GM21367 (cell line): ENCODE data around the gene NEURL3.
"Not testable (repeated sequence)": the region's sequence is repeated elsewhere in the genome, so short reads cannot be mapped to it uniquely, and the experiment has no call there.

ENCODE experiments used
- ATAC-seq: cut with Tn5 transposase; IDR thresholded peaks from one replicate; pipeline ENCODE4 v1.9.1; 2021; ENCODE audit not compliant: unreplicated experiment

Gene NEURL3

DNA sequence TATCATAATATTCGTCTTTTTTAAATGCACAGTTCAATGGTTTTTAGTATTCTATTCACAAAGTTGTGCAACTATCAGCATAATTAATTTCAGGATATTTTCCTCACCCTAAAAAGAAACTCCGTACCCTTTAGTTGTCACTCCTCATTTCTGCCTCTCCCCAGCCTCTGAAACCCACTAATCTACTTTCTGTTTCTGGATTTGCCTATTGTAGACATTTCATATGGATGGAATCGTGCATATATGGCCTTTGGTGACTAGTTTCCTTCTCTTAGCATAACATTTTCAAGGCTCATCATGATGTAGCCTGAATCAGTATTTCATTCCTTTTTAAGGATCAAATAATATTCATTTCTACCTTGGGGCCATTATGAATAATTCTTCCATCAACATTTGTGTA, 18.5 kb downstream of the NEURL3 start:
- no peak for ATAC-seq

- ATAC-seq = peak; percentile 62
Measured at GRCh38 chr2:96485751-96486651, 19.2 kb downstream of the NEURL3 start.

GRCh38 chr2:96485350-96485749, 19.8 kb downstream of the NEURL3 start:
- no peak for ATAC-seq

DNA sequence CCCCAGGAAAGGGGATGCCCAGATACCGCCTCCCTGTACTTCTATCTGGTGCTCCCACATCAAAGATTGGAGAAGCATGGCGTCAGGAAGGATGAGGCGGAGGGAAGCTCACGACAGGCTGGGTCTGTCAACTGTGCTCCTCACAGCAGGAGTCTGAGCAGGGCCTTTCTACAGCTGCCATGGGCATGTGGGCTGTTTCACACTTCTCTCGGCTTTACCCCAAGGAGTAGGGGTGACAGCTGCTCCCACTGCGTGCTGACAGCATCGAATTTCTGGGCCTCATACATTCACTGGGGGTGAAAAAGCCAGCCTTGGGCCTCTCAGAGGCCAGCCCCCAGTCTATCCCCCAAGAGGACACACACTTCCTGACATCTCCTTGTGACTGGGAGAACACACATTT, 21.1 kb downstream of the NEURL3 start:
- ATAC-seq = no peak

GRCh38 chr2:96477458-96477857, 27.7 kb downstream of the NEURL3 start:
- no peak for ATAC-seq

GRCh38 chr2:96471772-96472171, 33.4 kb downstream of the NEURL3 start:
- ATAC-seq = no peak

GRCh38 chr2:96470636-96471035, 34.5 kb downstream of the NEURL3 start:
- ATAC-seq = no peak

GRCh38 chr2:96470109-96470508, 35.0 kb downstream of the NEURL3 start:
- ATAC-seq = no peak

DNA sequence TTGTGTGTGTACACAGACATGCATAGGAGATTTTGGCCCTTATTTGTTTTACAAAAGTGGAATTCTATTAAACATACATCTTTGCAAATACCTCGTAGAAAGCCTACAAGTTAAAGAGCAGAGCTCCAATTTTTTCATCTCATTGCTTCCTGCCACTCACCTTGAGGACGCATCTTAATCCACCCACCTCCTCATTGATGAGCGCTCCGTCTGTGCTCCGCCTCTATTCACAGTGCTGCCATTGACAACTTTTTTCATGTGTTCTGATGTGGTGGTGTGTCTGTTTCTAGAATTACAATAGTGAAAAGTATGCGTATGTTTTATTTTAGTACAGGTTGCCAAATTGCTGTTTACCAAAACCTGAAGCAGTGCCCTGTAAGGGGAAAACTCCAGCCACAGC, 36.3 kb downstream of the NEURL3 start:
- no peak for ATAC-seq

DNA sequence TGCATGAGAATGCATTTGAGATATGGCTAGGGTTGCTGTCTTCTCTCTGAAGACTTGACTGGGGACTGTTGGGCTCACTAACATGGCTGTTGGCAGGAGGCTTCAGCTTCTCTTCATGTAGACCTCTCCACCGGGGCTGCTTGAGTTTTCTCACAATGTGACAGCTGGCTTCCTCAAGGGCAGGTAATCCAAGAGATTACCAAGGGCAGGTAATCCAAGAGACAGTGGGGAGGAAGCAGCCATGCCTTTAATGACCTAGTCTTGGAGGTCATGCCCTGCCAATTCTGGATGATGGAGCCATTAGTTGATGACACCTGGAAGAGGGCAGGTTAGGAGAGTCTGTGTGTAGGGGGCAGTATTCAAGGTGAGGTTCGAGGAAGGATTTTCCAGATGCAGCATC, 40.5 kb downstream of the NEURL3 start:
- no peak for ATAC-seq

DNA sequence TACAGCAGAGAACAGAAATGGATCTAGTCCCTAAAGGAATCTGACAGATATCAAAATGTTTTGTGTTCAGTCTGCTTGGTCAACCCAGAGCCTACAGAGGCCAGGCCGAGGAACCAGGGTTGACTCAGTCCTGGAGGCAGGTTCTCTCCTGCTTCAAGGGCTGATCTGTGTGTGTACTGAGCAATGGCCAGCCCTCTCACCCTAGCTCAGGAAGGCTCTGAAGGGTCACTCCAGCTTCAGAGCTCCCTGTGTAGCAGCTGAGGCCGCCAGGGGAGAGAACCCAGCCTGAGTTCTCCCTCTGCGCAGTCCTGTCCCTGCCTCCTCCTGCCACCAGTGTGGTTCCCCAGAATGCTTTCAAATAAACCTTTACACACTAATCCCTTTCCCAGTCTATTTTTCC, 41.1 kb downstream of the NEURL3 start:
- ATAC-seq = no peak

DNA sequence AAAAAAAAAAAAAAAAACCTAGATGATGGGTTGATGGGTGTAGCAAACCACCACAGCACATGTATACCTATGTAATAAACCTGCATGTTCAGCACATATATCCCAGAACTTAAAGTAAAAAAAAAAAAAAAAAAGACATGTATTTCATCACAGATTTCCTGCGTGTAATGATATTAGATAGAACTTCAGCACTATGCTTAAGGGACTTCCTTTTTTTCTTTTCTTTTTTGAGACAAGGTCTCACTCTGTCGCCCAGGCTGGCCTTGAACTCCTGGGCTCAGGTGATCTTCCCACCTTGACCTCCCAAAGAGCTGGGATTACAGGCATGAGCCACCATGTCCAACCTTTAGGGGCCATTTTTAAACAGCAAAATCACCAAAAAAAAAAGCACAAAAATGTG, 42.0 kb downstream of the NEURL3 start:
- no peak for ATAC-seq

DNA sequence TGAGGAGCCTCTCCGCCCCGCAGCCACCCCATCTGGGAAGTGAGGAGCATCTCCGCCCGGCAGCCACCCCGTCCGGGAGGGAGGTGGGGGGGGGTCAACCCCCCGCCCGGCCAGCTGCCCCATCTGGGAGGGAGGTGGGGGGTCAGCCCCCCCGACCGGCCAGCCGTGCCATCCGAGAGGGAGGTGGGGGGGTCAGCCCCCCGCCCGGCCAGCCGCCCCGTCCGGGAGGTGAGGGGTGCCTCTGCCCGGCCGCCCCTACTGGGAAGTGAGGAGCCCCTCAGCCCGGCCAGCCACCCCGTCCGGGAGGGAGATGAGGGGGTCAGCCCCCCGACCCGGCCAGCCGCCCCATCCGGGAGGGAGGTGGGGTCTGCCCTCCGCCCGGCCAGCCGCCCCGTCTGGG, 43.5 kb downstream of the NEURL3 start:
- not testable (repeated sequence) for ATAC-seq

DNA sequence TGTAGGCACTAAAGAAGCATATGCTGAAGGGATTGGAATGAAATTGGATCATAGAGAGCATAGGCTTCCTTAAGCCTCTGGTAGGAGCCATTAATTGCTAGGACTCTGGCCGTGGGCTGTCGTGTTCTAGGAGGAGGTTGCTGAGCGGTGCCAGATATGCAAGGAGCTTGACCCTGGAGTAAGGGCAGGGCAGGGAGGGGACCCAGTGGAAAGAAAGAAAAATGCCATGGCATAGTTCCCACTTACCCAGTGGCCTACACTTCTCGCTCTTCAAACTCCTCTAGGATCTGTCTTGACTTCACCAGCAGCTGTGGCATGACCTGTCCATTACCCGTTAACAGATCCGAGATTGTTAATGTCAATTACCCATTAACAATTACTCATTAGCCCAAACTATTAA, 53.1 kb downstream of the NEURL3 start:
- no peak for ATAC-seq

DNA sequence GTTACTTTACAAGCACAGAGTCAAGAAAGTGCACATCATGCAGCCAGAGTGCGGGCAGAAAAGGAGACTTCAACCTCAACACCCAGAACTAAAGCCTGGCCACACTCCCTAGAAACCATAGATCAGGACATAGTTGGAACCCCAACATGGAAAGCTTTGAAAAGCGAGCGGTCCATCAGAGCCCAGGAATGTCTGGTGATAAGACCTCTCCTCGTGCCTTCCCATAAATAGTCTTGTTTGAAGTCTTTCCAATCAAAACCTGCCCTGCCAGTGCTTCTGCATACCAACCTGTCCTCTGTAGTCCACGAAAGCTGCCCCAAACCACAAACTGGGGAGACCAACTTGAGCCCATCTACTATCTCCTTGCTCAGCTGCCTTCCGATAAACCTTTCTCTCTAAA, 55.5 kb downstream of the NEURL3 start:
- ATAC-seq = no peak

DNA sequence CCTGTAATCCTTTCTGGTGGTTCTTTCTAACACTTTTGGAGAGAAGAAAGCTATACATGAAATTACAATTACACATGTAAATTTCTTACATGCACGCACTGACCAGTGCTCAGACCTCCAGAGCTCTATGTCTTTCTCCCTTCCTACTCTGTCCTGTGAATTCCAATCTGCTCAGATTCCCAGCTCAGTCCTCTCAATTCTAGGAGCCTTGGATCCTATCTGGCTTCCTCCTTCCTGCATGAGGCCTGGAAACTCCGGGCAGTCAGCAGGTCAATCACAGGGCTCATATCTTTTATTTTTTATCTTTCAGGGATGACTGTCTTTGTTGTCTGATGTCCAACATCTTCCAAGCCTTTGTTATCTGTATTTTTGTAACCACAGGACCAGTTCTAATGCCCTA, 56.0 kb downstream of the NEURL3 start:
- ATAC-seq = no peak

DNA sequence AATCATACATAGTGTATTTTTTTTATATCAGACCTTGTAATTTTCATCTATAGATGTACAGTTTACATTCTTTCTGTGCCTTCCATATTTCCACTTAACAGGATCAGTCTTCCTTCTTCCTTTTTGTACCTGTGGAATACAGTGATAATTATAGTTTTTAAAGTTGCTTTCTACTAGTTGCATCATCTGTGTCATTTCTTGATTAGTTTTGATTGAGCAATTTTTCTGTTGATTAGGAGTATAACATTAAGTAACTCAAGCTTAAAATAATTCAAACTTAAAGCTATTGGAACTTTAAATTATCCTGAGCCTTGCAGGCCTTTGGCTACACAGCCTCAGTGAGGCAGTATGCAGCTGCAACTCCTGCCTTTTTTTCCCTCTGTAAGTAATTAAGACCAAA, 57.4 kb downstream of the NEURL3 start:
- ATAC-seq = no peak
